Transverse colon (tissue), 4 donors: ENCODE results near the gene TMEM266.

Source experiments
- EP300 ChIP-seq: sonication (generic); formaldehyde crosslinking; IDR thresholded peaks from one replicate; pipeline ENCODE4 v1.6.1; 2017; ENCODE audit warnings: antibody characterized with exemption, low read depth
- POLR2AphosphoS5 ChIP-seq, 3 donors: sonication (generic); formaldehyde crosslinking; IDR thresholded peaks; one replicate each; pipeline ENCODE4 v1.6.1; 2016; ENCODE audit warnings: antibody characterized with exemption in 3 of 3
- TF ChIP-seq, protein P1 (sequence below), 5 experiments: fragments of 200-600 bp in 3 of 5; fragments of 450-650 bp in 2 of 5; sonication (generic) in 3 of 5; IDR thresholded peaks; 1 replicate in 2 of 5; 2 replicates in 3 of 5; pipeline ENCODE4 v1.5.1; 2016 to 2017; ENCODE audit warnings: antibody characterized with exemption in 5 of 5, inconsistent platforms in 3 of 5, mild to moderate bottlenecking in 2 of 5, moderate library complexity in 1 of 5

DNA sequence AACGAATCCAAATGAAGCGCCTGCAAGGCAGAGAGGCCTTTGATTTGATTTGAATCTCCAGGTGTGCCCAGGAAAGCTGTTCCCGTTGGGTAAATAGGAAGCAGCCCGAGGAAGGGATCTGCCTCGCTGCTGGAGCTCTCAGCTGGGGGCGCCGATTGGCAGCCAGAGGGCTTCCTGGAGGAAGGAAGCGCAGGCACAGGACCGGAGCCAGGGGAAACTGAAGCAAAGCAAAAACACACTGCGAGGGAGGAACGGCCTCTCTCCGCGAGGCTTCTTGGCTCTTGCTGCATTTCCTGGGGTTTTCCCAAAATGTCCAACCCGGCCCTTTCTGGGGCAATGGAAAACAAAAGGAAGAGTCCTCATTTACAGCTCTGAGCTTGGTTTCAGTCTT lies 80.3 kb downstream of the TMEM266 start:
- TF ChIP-seq, protein P1, sequence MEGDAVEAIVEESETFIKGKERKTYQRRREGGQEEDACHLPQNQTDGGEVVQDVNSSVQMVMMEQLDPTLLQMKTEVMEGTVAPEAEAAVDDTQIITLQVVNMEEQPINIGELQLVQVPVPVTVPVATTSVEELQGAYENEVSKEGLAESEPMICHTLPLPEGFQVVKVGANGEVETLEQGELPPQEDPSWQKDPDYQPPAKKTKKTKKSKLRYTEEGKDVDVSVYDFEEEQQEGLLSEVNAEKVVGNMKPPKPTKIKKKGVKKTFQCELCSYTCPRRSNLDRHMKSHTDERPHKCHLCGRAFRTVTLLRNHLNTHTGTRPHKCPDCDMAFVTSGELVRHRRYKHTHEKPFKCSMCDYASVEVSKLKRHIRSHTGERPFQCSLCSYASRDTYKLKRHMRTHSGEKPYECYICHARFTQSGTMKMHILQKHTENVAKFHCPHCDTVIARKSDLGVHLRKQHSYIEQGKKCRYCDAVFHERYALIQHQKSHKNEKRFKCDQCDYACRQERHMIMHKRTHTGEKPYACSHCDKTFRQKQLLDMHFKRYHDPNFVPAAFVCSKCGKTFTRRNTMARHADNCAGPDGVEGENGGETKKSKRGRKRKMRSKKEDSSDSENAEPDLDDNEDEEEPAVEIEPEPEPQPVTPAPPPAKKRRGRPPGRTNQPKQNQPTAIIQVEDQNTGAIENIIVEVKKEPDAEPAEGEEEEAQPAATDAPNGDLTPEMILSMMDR (IDR thresholded peaks at IDR 0.05), result no peak
- TF ChIP-seq POLR2AphosphoS5 (IDR thresholded peaks at IDR 0.05), result no peak
- TF ChIP-seq EP300, result no peak
